ENCODE measurements around the gene NES. TPM values are rescaled to one million over a fixed set of nuclear protein-coding genes. Genes with fewer than 3 reads are reported as not detected.

Gene NES
- total and polyA plus RNA-seq, 4 donors = 0.15 to 3.1 (median 1.9) TPM

GRCh38 chr1:156645056-156645455 is 32.2 kb downstream of the NES start:
- Histone ChIP-seq H3K27me3 (ENCODE audit: control insufficient read depth in 4 of 4, insufficient read depth in 4 of 4, low read length in 3 of 4) (peaks cover 2 to 18% (median 6%) of the 10 kb centered on the region in 4 donors), H3K4me3 (ENCODE audit: low read depth in 1 of 3, low read length in 3 of 3) (no peak overlapping the region), H3K36me3 (ENCODE audit: control insufficient read depth in 4 of 4, insufficient read depth in 3 of 4, low read depth in 1 of 4, low read length in 3 of 4) (no peaks in the 10 kb centered on the region), H3K9ac (ENCODE audit: low read depth in 1 of 2, low read length in 2 of 2) (no peak overlapping the region), H3K9me3 (ENCODE audit: control insufficient read depth in 4 of 4, low read length in 3 of 4) (no peaks in the 10 kb centered on the region), H3K4me1 (ENCODE audit: control insufficient read depth in 4 of 4, insufficient read depth in 4 of 4, low read length in 3 of 4) (peaks cover 0 to 6% (median 0%) of the 10 kb centered on the region in 4 donors), H3K27ac (ENCODE audit: low read depth in 1 of 2, low read length in 2 of 2) (no peak overlapping the region)
- no peak for TF ChIP-seq ZBTB33 (IDR thresholded peaks at IDR 0.05)
- no peak for TF ChIP-seq RAD21 (IDR thresholded peaks at IDR 0.05)
- no peak for TF ChIP-seq HNF4A (conservative IDR thresholded peaks at IDR 0.05)
- no peak for TF ChIP-seq RXRA (IDR thresholded peaks at IDR 0.05)
- no peak for TF ChIP-seq JUND (IDR thresholded peaks at IDR 0.05)
- TF ChIP-seq YY1 (IDR thresholded peaks at IDR 0.05) = no peak
- TF ChIP-seq GABPA (IDR thresholded peaks at IDR 0.05 in 1 of 2, conservative IDR thresholded peaks at IDR 0.05 in 1 of 2) = no peak
- TF ChIP-seq REST (IDR thresholded peaks at IDR 0.05) = no peak
- TF ChIP-seq NR2F2 (IDR thresholded peaks at IDR 0.05) = no peak
- no peak for TF ChIP-seq ATF3 (IDR thresholded peaks at IDR 0.05)
- no peak for TF ChIP-seq HNF4G (IDR thresholded peaks at IDR 0.05)
- TF ChIP-seq FOXA1 (IDR thresholded peaks at IDR 0.05) = no peak
- 68% methylated on average over 3 of the region's 3 CpGs for WGBS
- no peak for DNase-seq (ENCODE audit: low spot score)

- peaks cover 5 to 18% (median 7%) of the 10 kb centered on the region in 4 donors for H3K27me3 ChIP-seq (ENCODE audit: control insufficient read depth in 4 of 4, insufficient read depth in 4 of 4, low read length in 3 of 4)
- no peak overlapping the region for H3K27ac ChIP-seq (ENCODE audit: low read depth in 1 of 2, low read length in 2 of 2)
- DNase-seq (ENCODE audit: low spot score) = no peak
- TF ChIP-seq CTCF (IDR thresholded peaks at IDR 0.05; ENCODE audit: low read depth, low read length, missing input control) (no peak), FOXA1 (IDR thresholded peaks at IDR 0.05) (no peak), JUND (IDR thresholded peaks at IDR 0.05) (no peak), EGR1 (IDR thresholded peaks at IDR 0.05; ENCODE audit: low read depth in 2 of 2) (no peak), YY1 (IDR thresholded peaks at IDR 0.05) (no peak), TAF1 (conservative IDR thresholded peaks at IDR 0.05) (no peak), MAX (IDR thresholded peaks at IDR 0.05) (no peak), GABPA (IDR thresholded peaks at IDR 0.05 in 1 of 2, conservative IDR thresholded peaks at IDR 0.05 in 1 of 2) (no peak)
- H3K4me3 ChIP-seq (ENCODE audit: low read depth in 1 of 3, low read length in 3 of 3) = no peak overlapping the region
- H3K9me3 ChIP-seq (ENCODE audit: control insufficient read depth in 4 of 4, low read length in 3 of 4) = no peaks in the 10 kb centered on the region
- H3K36me3 ChIP-seq (ENCODE audit: control insufficient read depth in 4 of 4, insufficient read depth in 3 of 4, low read depth in 1 of 4, low read length in 3 of 4) = no peaks in the 10 kb centered on the region
- 55% methylated on average over 1 of the region's 1 CpG for WGBS
- H3K9ac ChIP-seq (ENCODE audit: low read depth in 1 of 2, low read length in 2 of 2) = no peak overlapping the region
- H3K4me1 ChIP-seq (ENCODE audit: control insufficient read depth in 4 of 4, insufficient read depth in 4 of 4, low read length in 3 of 4) = peaks cover 0 to 6% (median 0%) of the 10 kb centered on the region in 4 donors
Observed at GRCh38 chr1:156644640-156645039, 32.6 kb downstream of the NES start.
